Endothelial cell (in vitro differentiated cells): ENCODE measurements around the gene ALOX5. TPM values are rescaled to one million over a fixed set of nuclear protein-coding genes. Genes with fewer than 3 reads are reported as not detected.

Experiments used
- DNase-seq: peaks from one replicate; pipeline ENCODE4 v3.0.0; 2021; ENCODE audit warnings: low spot score
- H3K27ac Mint-ChIP-seq: one replicate; pipeline ENCODE4 v1.8.0; 2021; ENCODE audit warnings: mixed read lengths, inconsistent platforms; ENCODE audit not compliant: unreplicated experiment
- H3K27me3 Mint-ChIP-seq: one replicate; pipeline ENCODE4 v1.8.0; 2021; ENCODE audit warnings: mild to moderate bottlenecking, moderate library complexity, mixed read lengths, inconsistent platforms; ENCODE audit not compliant: unreplicated experiment
- H3K36me3 Mint-ChIP-seq: one replicate; pipeline ENCODE4 v1.8.0; 2021; ENCODE audit warnings: mild to moderate bottlenecking, low read depth, mixed read lengths, inconsistent platforms; ENCODE audit not compliant: unreplicated experiment
- H3K4me1 Mint-ChIP-seq: one replicate; pipeline ENCODE4 v1.8.0; 2021; ENCODE audit warnings: mild to moderate bottlenecking, mixed read lengths, inconsistent platforms; ENCODE audit not compliant: unreplicated experiment
- H3K4me3 Mint-ChIP-seq: one replicate; pipeline ENCODE4 v1.8.0; 2021; ENCODE audit warnings: mild to moderate bottlenecking, mixed read lengths, inconsistent platforms; ENCODE audit not compliant: unreplicated experiment
- H3K9me3 Mint-ChIP-seq: one replicate; pipeline ENCODE4 v1.8.0; 2021; ENCODE audit warnings: mixed read lengths, inconsistent platforms; ENCODE audit not compliant: unreplicated experiment
- CTCF ChIP-seq: fragments of 200-600 bp; sonication (generic); IDR thresholded peaks from one replicate; pipeline ENCODE4 v1.5.0; 2021; ENCODE audit warnings: antibody characterized with exemption; ENCODE audit not compliant: unreplicated experiment
- total RNA-seq: library from RNA; stranded (reverse); fragmentation: NEBNext Ultra II Directional; extraction: Animal tissue kit (Norgen Biotek cat#: 25700); gene quantifications from one replicate; pipeline ENCODE4 v1.2.1, GENCODE V29; 2021; ENCODE audit not compliant: unreplicated experiment

The ALOX5 gene
- total RNA-seq, 1 donor from 2014 or later: 0.18 TPM

DNA sequence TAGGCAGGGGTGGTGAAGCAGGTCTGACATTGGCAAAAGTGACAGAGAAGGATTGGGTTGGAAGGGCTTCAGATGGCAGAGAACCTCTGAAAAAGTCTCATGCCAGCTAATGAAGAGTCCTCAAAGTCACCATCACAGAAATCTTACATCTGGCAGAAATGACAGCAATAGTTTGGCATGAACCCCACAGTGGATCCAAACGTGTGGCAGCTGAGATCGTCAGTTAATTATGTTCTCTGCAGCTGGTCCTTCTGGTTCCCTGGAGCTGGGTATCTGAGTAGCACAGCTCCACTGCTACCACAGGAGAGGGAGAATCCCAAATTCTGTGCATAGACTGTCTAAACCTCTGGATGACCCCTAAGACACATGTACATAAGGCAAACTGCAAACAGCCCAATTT, 73.4 kb downstream of the ALOX5 start:
- DNase-seq: no peak
- no peak for TF ChIP-seq CTCF

GRCh38 chr10:45450866-45451265, 76.8 kb downstream of the ALOX5 start:
- Mint-ChIP-seq H3K4me1 (peaks cover 5% of the 10 kb centered on the region), H3K27ac (no peak overlapping the region), H3K27me3 (peaks cover 2% of the 10 kb centered on the region), H3K36me3 (peaks cover 13% of the 10 kb centered on the region), H3K9me3 (no peaks in the 10 kb centered on the region), H3K4me3 (no peak overlapping the region)
- no peak for DNase-seq
- TF ChIP-seq CTCF: no peak

More for the DNA sequence above, 73.4 kb downstream of the ALOX5 start:
- Mint-ChIP-seq H3K27ac (no peak overlapping the region), H3K4me3 (no peak overlapping the region), H3K9me3 (no peaks in the 10 kb centered on the region), H3K36me3 (no peaks in the 10 kb centered on the region), H3K4me1 (no peaks in the 10 kb centered on the region), H3K27me3 (peaks cover 6% of the 10 kb centered on the region)

- Mint-ChIP-seq H3K36me3 (peaks cover 16% of the 10 kb centered on the region), H3K4me1 (peaks cover 5% of the 10 kb centered on the region), H3K27ac (no peak overlapping the region), H3K4me3 (no peak overlapping the region), H3K9me3 (no peaks in the 10 kb centered on the region), H3K27me3 (peaks cover 4% of the 10 kb centered on the region)
- DNase-seq: no peak
- TF ChIP-seq CTCF: no peak
Measured at GRCh38 chr10:45451407-45451806, 77.4 kb downstream of the ALOX5 start.

GRCh38 chr10:45452268-45452667, 78.3 kb downstream of the ALOX5 start:
- peaks cover 4% of the 10 kb centered on the region for H3K27me3 Mint-ChIP-seq
- DNase-seq: no peak
- TF ChIP-seq CTCF: no peak

GRCh38 chr10:45452743-45453452, 78.9 kb downstream of the ALOX5 start:
- Mint-ChIP-seq H3K36me3 (peaks cover 26% of the 10 kb centered on the region), H3K27ac (no peak overlapping the region), H3K27me3 (peaks cover 4% of the 10 kb centered on the region), H3K4me1 (peaks cover 5% of the 10 kb centered on the region), H3K4me3 (no peak overlapping the region), H3K9me3 (no peaks in the 10 kb centered on the region)
- no peak for DNase-seq
- no peak for TF ChIP-seq CTCF

More at GRCh38 chr10:45452268-45452667, 78.3 kb downstream of the ALOX5 start:
- Mint-ChIP-seq H3K36me3 (peaks cover 20% of the 10 kb centered on the region), H3K27ac (no peak overlapping the region), H3K9me3 (no peaks in the 10 kb centered on the region), H3K4me3 (no peak overlapping the region), H3K4me1 (peaks cover 5% of the 10 kb centered on the region)
